SK-N-SH (cell line): ENCODE results near the gene AKAP9. TPM values are rescaled to one million over a fixed set of nuclear protein-coding genes. Genes with fewer than 3 reads are reported as not detected.

Experiments
- CTCF ChIA-PET: fragments of 300-600, 350-600 bp; formaldehyde crosslinking; extraction: SDS; loops from one replicate; lab custom pipeline; 2021; lab: Yijun Ruan, JAX
- POLR2A ChIA-PET: fragments of 350-600 bp; sonication (Branson Sonifier 250); formaldehyde crosslinking; extraction: SDS; loops from one replicate; lab custom pipeline; 2020; ENCODE audit warnings: antibody characterized with exemption, inconsistent platforms; lab: Yijun Ruan, JAX
- DNase-seq: peaks from one replicate; pipeline ENCODE4 v3.0.0; 2012
- H2AFZ ChIP-seq: fragments of 200-600 bp; sonication (generic); 2 replicates; pipeline ENCODE4 v1.8.1; 2016; ENCODE audit warnings: antibody characterized with exemption, mild to moderate bottlenecking, low read depth
- H3F3A ChIP-seq: fragments of 200-600 bp; sonication (generic); replicated peaks from 2 replicates; pipeline ENCODE3; 2016; ENCODE audit warnings: antibody characterized with exemption, mild to moderate bottlenecking; ENCODE audit not compliant: insufficient read depth
- H3K27ac ChIP-seq, 2 experiments: fragments of 200-500 bp in 1 of 2; fragments of 200-600 bp in 1 of 2; sonication (Bioruptor generic) in 1 of 2; sonication (generic), shearing (Covaris generic) in 1 of 2; 2 replicates each; pipeline versions ENCODE4 v1.5.1 to v1.6.1; 2014 to 2016; ENCODE audit warnings: low read depth in 2 of 2, inconsistent platforms in 1 of 2, low read length in 1 of 2, mild to moderate bottlenecking in 1 of 2, mixed read lengths in 1 of 2
- H3K27me3 ChIP-seq: fragments of 200-600 bp; sonication (generic), shearing (Covaris generic); 2 replicates; pipeline ENCODE4 v1.6.1; 2016; ENCODE audit warnings: mixed run types; ENCODE audit not compliant: insufficient read depth
- H3K36me3 ChIP-seq, 2 experiments: fragments of 200-500 bp in 1 of 2; fragments of 200-600 bp in 1 of 2; sonication (Bioruptor generic) in 1 of 2; sonication (generic) in 1 of 2; replicated peaks in 1 of 2; 2 replicates each; pipeline versions ENCODE3 to v1.5.1; 2014 to 2016; ENCODE audit warnings: low read length in 1 of 2, mild to moderate bottlenecking in 1 of 2; ENCODE audit not compliant: insufficient read depth in 2 of 2, control insufficient read depth in 1 of 2
- H3K4me1 ChIP-seq, 2 experiments: fragments of 200-500 bp in 1 of 2; fragments of 200-600 bp in 1 of 2; sonication (Bioruptor generic) in 1 of 2; sonication (generic), shearing (Covaris generic) in 1 of 2; 2 replicates each; pipeline versions ENCODE4 v1.5.1 to v1.6.1; 2014 to 2016; ENCODE audit warnings: low read depth in 1 of 2, low read length in 1 of 2, mixed run types in 1 of 2; ENCODE audit not compliant: insufficient read depth in 2 of 2, control insufficient read depth in 1 of 2
- H3K4me2 ChIP-seq: fragments of 200-600 bp; sonication (generic), shearing (Covaris generic); 2 replicates; pipeline ENCODE4 v1.6.1; 2017; ENCODE audit warnings: mixed run types
- H3K4me3 ChIP-seq, 2 experiments: fragments of 200-500 bp in 1 of 2; fragments of 200-600 bp in 1 of 2; sonication (Bioruptor generic) in 1 of 2; sonication (generic), shearing (Covaris generic) in 1 of 2; 2 replicates each; pipeline versions ENCODE4 v1.5.1 to v1.8.1; 2014 to 2016; ENCODE audit warnings: low read depth in 2 of 2, inconsistent platforms in 1 of 2, low read length in 1 of 2, mild to moderate bottlenecking in 1 of 2, mixed read lengths in 1 of 2, moderate library complexity in 1 of 2
- H3K79me2 ChIP-seq: fragments of 200-600 bp; sonication (generic); 2 replicates; pipeline ENCODE4 v1.8.1; 2017; ENCODE audit warnings: mild to moderate bottlenecking; ENCODE audit not compliant: insufficient read depth
- H3K9ac ChIP-seq: fragments of 200-600 bp; sonication (generic); 2 replicates; pipeline ENCODE4 v1.6.1; 2017; ENCODE audit warnings: mixed run types
- H3K9me2 ChIP-seq: fragments of 200-600 bp; sonication (generic); 2 replicates; pipeline ENCODE4 v1.6.1; 2017; ENCODE audit warnings: mixed run types
- H3K9me3 ChIP-seq: fragments of 200-600 bp; sonication (generic); 2 replicates; pipeline ENCODE4 v1.6.1; 2017; ENCODE audit warnings: mixed run types, mild to moderate bottlenecking, moderate library complexity
- H4K20me1 ChIP-seq: fragments of 200-600 bp; sonication (generic); 2 replicates; pipeline ENCODE4 v1.6.1; 2017; ENCODE audit warnings: mild to moderate bottlenecking, mixed run types; ENCODE audit not compliant: insufficient read depth
- EZH2phosphoT487 ChIP-seq: fragments of 200-600 bp; sonication (generic); IDR thresholded peaks from 2 replicates; pipeline ENCODE4 v1.6.1; 2017; ENCODE audit warnings: low read depth, mixed run types, mild to moderate bottlenecking, antibody characterized with exemption, moderate library complexity, borderline replicate concordance
- FOSL2 ChIP-seq: IDR thresholded peaks from 2 replicates; pipeline ENCODE4 v1.4.0; 2012; ENCODE audit warnings: low read depth, mild to moderate bottlenecking, moderate library complexity, borderline replicate concordance
- IRF3 ChIP-seq: fragments of 150-350 bp; IDR thresholded peaks from 2 replicates; pipeline ENCODE4 v1.6.1; 2016; ENCODE audit warnings: mild to moderate bottlenecking, low read depth, low read length
- JUND ChIP-seq: IDR thresholded peaks from 2 replicates; pipeline ENCODE4 v1.4.0; 2012
- REST ChIP-seq: IDR thresholded peaks from 2 replicates; pipeline ENCODE4 v1.6.1; 2012; ENCODE audit warnings: mild to moderate bottlenecking, low read depth, low read length, moderate library complexity
- TAF1 ChIP-seq: IDR thresholded peaks from 2 replicates; pipeline ENCODE4 v1.6.1; 2012; ENCODE audit warnings: low read depth, mild to moderate bottlenecking, low read length, moderate library complexity, borderline replicate concordance
- TCF12 ChIP-seq: IDR thresholded peaks from 2 replicates; pipeline ENCODE4 v1.4.0; 2012
- WGBS: methylation state at CpG from one replicate; pipeline ENCODE4 v1.1.6; 2017; ENCODE audit warnings: low lambda C conversion rate; 5-methylcytosine and 5-hydroxymethylcytosine counted together
- polyA plus RNA-seq, 3 experiments: library from polyadenylated mRNA; depleted of rRNA; stranded (reverse); fragments of >200 nt; gene quantifications; 2 replicates each; pipeline ENCODE4 v1.2.3, GENCODE V29; 2012
- TF ChIP-seq, protein P1 (sequence below): fragments of 200-600 bp; sonication (generic); IDR thresholded peaks from 2 replicates; pipeline ENCODE4 v1.6.1; 2017; ENCODE audit warnings: antibody characterized with exemption, mild to moderate bottlenecking, moderate library complexity

Gene AKAP9
- polyA plus RNA-seq, 1 of the 3 experiments (the other 2 are of a cell fraction): 13.1 TPM

GRCh38 chr7:91988213-91988612 lies 47.6 kb downstream of the AKAP9 start:
- ChIA-PET CTCF (interaction anchor here (1.4 kb wide), 1 partner anchor 63 kb away, joined by 3 read pairs; no protein-coding TSS in a partner anchor), POLR2A (interaction anchor here (1.0 kb wide), 1 partner anchor 10 kb away, joined by 3 read pairs; no protein-coding TSS in a partner anchor)
- Histone ChIP-seq H3K79me2 (peaks cover 43% of the 10 kb centered on the region), H3F3A (peaks cover 7% of the 10 kb centered on the region), H2AFZ (no peak overlapping the region), H3K4me2 (no peak overlapping the region), H3K36me3 (peaks cover 5 to 16% of the 10 kb centered on the region in 2 experiments), H3K4me1 (no peaks in the 10 kb centered on the region), H3K9me2 (no peaks in the 10 kb centered on the region), H3K27me3 (no peaks in the 10 kb centered on the region), H4K20me1 (no peaks in the 10 kb centered on the region; the same call in 1 of the 2 replicates), H3K27ac (no peak overlapping the region), H3K4me3 (no peak overlapping the region), H3K9me3 (no peaks in the 10 kb centered on the region), H3K9ac (no peak overlapping the region)
- no peak for TF ChIP-seq TCF12
- TF ChIP-seq, protein P1, sequence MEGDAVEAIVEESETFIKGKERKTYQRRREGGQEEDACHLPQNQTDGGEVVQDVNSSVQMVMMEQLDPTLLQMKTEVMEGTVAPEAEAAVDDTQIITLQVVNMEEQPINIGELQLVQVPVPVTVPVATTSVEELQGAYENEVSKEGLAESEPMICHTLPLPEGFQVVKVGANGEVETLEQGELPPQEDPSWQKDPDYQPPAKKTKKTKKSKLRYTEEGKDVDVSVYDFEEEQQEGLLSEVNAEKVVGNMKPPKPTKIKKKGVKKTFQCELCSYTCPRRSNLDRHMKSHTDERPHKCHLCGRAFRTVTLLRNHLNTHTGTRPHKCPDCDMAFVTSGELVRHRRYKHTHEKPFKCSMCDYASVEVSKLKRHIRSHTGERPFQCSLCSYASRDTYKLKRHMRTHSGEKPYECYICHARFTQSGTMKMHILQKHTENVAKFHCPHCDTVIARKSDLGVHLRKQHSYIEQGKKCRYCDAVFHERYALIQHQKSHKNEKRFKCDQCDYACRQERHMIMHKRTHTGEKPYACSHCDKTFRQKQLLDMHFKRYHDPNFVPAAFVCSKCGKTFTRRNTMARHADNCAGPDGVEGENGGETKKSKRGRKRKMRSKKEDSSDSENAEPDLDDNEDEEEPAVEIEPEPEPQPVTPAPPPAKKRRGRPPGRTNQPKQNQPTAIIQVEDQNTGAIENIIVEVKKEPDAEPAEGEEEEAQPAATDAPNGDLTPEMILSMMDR: no peak
- TF ChIP-seq EZH2phosphoT487: no peak
- DNase-seq: no peak

GRCh38 chr7:91993976-91994375 lies 53.3 kb downstream of the AKAP9 start:
- TF ChIP-seq IRF3 (no peak), REST (no peak), FOSL2 (no peak), JUND (no peak), TAF1 (no peak)
- Histone ChIP-seq H3K9ac (no peak overlapping the region), H3K27me3 (no peaks in the 10 kb centered on the region), H3K4me1 (no peaks in the 10 kb centered on the region), H4K20me1 (no peaks in the 10 kb centered on the region), H3K27ac (no peak overlapping the region), H2AFZ (no peak overlapping the region), H3K4me2 (no peak overlapping the region), H3K4me3 (no peak overlapping the region), H3K79me2 (no peaks in the 10 kb centered on the region; the same call in 1 of the 2 replicates), H3K36me3 (peaks cover 53 to 63% of the 10 kb centered on the region in 2 experiments), H3F3A (no peaks in the 10 kb centered on the region), H3K9me3 (no peaks in the 10 kb centered on the region), H3K9me2 (no peaks in the 10 kb centered on the region)
- POLR2A ChIA-PET: no interaction called here
- CTCF ChIA-PET: no interaction called here
- WGBS: 92% methylated on average over 3 of the region's 3 CpGs
- DNase-seq: no peak
